Measurements from ENCODE around the gene ZNF536.

Gene ZNF536

DNA sequence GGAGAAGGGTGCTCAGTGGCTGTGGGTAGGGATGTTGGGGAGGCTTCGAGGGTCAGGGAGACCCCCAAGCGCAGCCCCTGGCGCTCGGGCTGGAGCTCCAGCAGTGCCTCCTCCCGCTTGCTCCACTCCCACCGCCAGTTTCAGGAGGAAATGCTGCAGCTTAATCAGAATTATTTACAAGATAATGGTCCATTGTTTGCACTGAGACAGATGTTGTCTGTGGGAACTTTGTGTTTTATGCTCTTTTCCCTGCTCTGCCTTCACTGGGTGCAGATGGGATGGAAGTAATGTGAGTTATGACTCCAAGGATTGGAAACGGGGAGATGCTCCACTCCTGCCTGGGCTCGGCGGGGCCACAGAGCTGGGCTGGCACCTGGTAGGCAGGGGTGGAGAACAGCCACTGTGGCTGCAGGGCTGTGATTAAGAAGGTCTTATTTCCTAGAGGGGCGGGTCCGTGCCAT is 192.4 kb downstream of the ZNF536 start:
- DNase-seq (ENCODE audit: low spot score): no peak

DNA sequence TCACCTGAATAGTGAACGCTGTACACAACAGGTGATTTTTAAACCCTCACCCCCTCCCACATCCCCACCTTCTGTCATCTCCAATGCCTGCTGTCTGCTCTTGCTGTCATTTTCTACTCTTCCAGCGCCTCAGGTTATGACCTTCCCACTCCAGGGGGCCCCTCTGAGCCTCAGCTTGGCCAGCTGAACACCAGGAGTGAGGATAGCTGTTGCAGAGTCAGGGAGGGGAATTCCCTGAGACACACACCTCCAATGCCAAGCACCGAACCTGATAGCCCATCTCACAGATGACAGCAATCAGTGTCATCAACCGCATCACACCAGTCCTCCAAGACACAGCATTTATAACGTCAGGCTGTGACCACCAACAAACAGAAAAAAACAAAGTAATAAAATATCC is 193.5 kb downstream of the ZNF536 start:
- DNase-seq (ENCODE audit: low spot score): no peak

DNA sequence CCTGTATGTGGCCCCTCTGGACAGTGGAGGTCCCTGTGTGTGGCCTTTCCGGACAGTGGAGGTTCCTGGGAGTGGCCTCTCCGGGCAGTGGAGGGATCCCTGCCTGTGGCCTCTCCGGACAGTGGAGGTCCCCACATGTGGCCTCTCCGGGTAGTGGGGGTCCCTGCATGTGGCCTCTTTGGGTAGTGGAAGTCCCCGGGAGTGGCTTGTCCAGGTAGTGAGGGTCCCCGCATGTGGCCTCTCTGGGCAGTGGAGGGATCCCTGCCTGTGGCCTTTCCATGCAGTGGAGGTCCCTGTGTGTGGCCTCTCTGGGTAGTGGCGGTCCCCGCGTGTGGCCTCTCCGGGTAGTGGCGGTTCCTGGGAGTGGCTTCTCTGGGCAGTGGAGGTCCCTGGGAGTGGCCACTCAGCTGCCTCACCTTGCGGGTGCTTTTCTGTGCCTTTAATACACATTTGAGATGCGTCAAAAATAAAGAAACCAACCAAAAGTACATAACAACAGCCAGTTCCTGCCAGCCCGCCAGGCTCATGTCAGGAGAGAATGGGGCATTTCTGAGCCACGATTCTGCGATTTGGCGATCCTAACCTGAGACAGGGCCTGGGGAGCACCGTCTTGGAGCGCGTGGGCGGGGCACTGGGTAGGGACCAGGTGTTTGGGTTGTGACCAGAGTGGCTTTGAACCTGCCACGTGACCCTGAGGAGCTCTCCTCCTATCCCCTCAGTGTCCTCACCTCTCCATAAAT is 194.7 kb downstream of the ZNF536 start:
- peak; percentile 54 for DNase-seq (ENCODE audit: low spot score)

DNA sequence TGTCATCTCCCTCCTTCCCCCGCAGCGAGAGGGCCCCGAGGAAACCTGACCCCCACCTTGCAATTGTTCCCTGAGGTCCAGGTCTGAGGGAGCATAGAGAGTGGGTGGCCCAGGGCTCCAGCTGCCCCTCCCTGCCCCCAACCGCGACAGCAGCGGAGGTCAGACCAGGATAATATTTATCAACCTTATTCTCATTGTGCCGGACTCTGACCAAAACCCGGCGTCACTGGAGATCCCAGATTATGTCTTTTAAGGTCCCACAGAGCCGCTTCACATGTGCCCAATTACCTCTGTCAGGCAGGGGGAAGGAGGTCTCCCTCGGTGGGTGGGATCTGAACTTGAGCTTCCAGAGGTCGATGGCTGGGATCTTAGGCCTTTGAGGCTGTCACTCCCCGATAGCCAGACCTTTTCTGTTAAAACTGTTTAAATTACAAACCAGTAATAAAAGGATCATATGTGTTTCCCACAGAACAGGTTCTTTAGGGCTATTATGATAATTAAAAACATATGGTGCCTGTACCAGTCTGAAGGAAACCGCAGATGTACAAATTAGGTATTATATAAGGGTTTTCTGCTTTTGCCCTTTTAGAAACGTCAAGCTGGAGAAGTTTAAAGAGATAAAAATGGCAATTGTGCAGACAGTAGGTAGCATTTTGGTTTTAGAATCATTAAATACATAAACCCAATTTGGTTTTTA is 195.5 kb downstream of the ZNF536 start:
- no peak for DNase-seq (ENCODE audit: low spot score)

DNA sequence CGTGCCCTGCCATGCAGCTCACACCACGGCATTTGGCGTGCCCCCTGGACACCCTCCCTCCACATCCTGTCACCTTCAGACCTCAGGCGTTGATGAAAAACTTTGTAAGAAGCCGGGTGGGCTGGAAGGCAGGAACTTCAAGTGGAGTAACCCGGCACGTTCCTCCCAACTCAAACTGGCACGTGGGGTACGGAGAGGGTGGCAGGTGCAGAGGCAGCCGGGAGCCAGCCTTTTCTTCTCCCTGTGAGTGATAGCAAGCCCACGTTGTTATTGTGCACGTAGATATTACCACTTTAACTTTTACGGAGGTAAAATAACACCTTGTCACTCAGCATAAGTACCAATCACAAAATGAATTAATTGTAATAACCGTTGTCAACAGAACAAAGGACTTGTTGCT is 198.0 kb downstream of the ZNF536 start:
- no peak for DNase-seq (ENCODE audit: low spot score)

DNA sequence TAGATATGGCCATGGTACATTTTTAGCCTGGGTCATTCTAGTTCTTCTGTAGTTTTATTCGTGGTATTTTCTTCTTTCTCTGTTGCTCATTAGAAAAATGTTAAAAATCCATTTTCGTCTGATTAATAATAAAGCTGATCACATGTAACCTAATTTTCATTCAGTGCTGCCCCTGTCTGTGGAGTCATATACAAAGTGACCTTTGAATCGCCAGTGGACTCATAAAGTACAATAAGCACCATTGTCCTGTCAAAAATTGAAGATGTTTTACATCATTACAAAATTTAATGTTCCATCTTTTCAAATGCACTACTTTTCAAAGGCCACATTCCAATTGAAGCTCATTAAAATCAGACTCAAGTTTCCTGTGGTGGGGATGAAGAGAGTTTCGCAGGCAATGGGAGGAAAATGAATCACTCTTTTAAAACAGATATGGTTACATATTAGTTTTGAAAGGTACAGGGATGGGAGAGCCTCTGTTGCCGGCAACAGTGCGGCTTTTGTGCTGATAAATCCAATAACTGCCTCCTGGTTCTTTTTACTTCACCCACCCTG is 205.4 kb downstream of the ZNF536 start:
- no peak for DNase-seq (ENCODE audit: low spot score)

DNA sequence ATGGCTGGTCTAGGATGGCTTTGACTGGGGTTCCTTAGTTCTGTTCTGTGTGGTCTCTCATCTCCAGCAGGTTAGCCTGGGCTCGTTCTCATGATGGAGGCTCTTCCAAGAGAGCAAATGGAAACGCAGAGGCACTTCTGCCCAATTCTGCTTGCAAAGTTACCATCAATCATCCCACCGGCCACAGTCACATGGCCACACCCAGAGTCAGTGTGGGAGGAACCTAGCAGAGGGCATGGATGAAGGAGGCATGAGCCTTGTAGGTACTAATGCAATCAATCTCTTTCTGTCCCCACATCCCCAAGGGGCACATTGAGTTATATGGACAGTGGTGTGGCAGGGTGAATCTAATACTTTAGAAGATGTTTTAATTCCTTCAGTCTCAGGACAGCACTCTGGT is 207.2 kb downstream of the ZNF536 start:
- DNase-seq (ENCODE audit: low spot score): no peak

DNA sequence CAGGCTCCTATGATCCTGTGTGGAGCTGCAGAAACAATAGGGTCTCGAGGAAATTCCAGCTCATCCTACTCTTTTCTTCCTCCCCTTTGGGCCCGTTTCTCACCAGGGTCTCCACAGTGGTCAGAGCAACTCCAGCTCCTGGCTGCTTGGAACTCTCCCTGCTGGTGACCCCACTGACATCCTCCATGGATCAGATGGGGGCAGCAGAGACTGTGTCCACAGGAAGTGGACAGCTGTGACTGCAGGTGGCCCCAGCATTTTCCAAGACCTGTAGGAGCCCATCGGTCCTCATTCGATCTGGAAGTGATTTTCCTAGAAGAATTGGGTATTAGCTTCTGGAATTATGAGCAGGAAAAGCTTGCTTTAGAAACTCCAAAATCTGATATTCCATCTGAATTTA is 208.5 kb downstream of the ZNF536 start:
- DNase-seq (ENCODE audit: low spot score): no peak

DNA sequence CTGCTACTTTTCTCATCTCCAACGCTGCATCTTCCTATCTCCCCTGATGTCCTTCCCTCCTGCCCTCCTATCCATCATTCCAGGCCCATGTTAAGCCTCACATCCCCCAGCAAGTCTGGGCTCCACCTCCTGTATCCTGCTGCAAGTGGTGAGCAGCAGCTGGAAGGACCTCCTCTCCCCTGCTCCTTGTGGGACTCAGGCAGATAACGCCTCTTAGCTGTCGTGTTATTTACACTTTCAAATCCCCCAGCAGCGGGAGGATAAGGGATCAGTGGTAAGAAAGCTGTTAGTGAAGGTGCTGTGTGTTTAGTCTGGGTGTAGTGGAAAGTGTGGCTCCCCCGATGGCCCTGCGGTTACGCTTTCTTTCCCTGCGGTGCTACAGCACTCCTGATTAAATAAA is 211.9 kb downstream of the ZNF536 start:
- no peak for DNase-seq (ENCODE audit: low spot score)

DNA sequence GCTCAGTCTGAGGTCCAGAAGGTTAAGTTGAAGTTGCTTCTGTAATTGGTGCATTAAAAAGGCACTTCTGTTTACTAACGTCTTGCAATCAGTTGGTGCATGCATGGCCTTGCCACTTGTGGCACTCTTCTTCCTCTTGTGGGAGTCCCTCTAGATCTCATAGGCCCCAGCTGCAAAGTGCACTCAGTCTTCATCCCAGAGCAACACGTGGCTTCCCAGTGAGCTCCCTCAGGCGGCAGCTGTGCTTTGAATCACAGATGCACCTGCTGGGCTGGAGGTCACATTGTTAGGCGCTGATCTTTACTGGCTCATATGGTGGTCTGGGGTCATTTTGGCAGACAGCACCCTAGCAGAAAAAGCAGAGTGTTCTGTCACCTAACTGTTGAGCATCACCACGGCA is 215.7 kb downstream of the ZNF536 start:
- no peak for DNase-seq (ENCODE audit: low spot score)

DNA sequence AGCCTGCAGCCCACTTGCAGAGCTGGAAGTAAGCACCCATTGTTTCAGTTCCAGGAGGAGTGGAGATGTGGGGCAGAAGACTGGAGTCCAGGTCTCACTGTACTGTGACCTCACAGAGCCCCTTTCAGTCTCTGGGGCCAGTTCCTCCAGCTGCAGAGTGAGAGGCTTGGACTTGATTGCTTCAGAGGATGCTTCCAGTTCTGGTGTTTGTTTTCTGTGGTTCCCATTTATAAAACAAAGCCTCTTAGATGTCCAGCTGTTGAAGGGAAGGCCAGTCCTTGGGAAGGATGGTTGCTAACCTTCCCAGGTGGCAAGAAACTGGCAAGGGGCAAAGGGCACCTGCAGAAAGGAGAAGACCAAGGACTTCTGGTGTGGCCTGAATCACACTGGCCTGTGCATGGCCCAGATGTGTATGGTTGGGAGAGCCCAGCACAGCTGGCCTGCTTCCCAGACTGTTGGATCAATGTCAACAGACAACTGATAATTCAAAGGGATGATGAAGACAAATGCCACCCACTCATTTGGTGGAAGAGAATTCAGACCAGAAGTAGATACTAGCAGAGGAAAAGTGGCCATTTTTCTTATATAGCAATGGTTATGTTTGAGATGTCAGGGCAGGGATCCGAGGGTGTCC is 218.5 kb downstream of the ZNF536 start:
- DNase-seq (ENCODE audit: low spot score): no peak

DNA sequence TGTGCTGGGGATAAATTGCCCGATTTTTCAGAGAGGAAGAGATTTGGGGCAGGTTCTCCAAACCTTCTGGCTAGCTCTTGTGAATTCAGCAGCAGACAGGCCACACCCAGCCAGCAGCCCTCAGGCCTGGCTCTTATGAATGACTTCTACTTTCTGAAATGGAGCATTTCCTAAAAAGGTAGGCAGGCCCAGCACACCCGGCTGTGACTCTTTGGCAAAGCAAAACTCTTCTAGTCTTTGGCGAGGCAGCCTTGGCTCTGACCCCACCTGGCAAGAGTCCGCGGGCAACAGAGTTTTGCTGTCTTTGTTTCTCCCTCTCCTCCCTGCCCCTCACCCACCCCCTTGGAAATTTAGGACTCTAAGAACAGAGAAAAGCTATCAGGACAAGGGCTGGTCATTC is 221.2 kb downstream of the ZNF536 start:
- DNase-seq (ENCODE audit: low spot score): no peak

DNA sequence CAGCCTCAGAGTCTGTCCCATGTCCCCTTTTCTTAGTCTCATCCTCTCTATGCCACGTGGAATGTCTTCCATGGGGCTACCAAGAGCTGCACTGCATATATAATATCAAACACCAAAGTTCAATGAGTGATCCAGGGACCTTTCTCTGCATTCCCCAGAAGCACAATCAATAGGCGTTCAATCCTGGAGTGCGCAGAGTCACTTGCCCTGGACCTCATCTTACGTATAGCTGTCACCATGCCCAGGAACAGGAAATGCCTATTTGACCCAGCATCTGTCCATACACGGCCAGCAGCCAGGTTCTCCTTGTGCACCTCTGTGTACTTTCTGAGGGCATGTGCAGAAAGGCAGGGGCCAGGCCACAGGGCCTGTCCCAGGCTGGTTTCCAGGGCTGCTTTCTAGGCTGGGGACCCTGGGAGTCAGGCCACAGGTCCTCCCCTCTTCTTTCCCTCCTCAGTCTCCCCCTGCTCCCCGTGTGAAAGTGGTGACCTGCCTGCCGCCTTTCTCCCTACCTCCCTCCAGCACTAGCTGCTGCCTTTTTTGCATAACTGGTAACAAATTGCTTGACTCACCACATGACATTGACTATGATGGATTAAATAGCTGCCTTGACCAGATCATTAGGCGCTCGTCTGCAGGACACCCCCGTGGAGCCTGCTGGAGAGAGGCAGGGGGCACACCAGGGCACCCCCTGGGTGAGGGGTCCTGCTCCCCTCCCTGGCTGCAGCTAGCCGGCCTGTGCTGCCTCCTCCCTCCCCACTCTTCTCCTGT is 222.0 kb downstream of the ZNF536 start:
- DNase-seq (ENCODE audit: low spot score): no peak

DNA sequence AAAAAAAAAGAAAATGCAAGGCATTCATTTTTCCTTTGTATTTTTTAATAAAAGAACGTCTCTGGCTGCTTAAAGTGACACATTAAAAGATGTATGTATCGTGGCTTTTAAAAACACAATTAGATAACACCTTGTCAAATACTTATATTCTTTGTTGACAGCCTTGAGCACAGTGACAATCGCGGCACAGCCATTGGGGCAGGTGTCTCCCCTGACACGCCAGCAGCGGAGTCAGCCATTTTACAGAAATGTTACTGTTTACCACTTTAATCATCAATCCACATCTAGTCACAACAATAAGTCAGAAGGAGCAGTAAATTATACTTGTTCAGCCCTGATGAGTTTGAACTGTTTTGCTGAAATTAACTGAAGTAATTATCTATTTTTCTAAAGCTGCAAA is 224.1 kb downstream of the ZNF536 start:
- DNase-seq (ENCODE audit: low spot score): no peak

DNA sequence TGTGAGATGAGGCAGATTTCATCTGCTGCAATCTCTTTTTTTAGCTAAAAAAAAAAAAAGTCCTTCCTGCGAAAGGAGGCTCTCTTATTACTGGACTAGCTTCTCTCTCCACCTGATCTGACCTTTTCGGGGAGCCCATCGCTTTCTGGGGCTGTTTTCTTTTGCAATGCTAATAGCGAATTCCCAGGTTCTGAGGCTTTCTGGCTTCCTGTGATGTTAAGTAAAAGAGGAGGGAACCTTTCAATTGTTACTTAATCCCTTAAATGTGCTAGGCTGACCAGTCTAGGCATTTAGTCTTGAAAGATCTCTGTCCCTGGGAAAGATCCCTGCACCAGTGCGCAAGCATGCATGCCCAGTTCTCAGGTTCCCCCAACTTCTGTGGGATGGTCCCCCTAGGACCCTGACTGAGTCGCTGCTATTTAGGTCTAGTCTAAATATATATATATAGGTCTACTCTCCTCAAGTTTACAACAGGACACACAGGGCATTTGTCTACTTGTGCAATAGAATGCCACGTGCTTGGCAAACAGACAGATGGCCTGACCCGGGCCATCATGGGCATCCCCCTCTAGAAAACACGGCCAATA is 224.7 kb downstream of the ZNF536 start:
- no peak for DNase-seq (ENCODE audit: low spot score)

DNA sequence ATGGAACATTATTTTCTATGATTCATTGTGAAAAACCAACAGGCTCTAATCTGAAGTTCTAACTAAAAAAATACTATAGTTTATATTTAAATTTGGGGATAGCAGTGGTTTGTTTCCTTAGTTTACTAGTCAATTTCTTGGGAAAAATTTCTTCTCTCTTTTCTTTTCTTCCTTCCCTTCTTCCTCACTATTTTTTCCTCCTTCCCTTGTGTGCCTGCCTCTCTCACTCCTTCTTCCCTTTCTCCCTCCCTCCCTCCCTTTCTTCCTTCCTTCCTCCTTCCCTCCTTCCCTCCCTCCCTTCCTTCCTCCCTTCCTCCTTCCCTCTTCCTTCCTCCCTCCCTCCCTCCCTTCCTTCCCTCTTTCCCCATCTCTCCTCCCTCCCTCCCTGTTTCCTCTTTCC is 226.5 kb downstream of the ZNF536 start:
- DNase-seq (ENCODE audit: low spot score): no peak

DNA sequence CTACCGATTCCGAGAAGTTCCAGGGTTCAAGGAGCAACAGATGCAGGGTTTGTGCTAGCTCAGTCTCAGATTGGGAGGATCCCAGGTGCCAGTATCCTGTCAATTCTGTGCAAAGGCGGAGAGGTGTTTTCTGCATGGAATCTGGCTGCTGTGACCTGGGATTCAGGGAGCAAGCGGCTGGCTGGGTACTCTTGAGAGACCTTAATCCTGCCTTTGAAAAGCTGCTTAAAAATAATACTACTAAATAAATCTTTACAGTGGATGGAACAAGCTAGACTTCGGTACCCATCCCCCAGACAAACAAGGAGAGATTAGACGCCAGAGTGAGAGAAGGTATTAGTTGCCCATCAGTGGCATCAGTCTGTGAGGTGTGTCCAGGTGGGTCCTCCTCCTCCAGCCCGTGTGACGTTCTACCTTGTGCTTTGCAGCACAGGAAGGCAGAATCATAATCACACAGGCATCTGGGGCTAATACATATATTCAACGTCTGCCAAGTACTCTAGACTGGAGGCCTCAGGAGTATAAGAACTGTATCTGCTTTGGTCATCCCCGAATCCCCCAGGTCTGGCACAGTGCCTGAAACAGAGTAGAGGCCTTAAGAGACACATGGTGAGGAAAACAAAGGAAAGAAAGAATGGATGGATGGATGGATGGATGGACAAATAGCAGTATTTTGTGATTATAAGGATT is 230.6 kb downstream of the ZNF536 start:
- no peak for DNase-seq (ENCODE audit: low spot score)

DNA sequence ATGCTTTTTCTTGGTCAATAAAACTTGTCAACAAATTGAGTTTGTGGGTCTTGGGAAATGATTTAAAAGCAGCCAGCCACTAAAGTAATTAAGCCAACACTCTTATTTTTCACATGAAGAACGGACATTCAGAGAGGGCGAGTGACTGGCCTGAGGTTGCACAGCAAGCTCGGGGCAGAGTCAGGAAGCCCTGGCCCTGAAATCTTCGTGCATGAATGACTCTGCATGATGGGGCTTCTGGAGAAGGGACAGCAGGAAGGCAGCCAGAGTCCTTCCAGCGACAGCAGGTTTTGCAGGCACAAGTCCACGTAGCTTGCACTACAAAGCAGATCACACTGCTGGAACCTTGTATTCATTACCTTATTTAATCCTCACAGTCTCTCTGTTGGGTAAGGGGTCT is 232.5 kb downstream of the ZNF536 start:
- DNase-seq (ENCODE audit: low spot score): no peak

DNA sequence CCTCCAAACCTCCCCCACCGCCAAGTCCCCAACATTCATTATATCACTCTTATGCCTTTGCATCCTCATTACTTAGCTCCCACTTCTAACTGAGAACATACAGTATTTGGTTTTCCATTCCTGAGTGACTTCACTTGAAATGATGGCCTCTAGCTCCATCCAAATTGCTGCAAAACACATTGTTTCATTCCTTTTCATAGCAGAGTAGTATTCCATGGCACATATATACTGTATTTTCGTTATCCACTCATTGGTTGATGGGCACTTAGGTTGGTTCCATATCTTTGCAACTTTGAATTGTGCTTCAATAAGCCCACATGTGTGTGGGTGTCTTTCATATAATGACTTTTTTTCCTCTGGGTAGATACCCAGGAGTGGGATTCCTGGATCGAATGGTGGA is 233.1 kb downstream of the ZNF536 start:
- DNase-seq (ENCODE audit: low spot score): no peak

DNA sequence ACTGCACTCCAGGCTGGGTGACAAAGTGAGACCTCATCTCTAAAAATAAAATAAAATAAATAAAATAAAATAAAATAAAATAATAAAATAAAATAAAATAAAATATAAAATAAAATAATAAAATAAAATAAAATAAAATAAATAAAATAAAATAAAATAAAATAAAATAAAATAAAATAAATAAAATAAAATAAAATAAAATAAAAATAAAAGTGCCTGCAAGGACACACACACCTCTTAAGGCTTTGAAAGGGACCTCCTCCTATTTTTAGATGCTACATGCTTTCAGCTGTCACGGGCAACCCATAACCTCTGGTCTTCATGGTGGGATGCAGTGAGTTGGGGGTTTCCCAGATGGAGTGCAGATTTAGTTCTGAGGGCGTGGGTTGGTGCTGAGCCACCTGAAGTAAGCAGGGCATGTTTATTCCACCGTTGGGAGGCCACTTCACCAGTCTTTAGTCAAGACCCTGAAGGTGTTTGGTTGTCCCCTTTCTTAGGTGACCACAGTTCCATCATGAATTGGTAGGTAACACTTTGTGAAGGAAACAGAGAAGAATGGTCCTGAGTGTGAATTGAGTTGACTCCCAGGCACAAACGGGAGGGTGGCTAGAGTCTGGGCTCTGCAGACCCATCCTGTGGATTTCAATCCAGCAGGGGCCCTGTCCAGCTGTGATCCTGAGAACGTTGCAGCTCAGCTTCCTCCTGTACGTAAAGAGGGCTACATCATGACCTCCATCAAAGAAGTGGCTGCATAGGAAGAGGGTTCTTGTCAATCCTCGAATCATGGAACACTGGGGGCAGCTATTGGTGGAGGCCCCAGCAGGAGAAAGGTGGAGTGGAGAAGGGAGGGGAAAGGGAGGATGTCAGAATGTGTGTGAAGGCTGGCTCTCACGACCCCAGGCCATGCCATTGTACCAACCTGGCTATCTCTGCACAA is 234.2 kb downstream of the ZNF536 start:
- no peak for DNase-seq (ENCODE audit: low spot score)
